Inflammatory macrophage (primary cell): ENCODE measurements around the gene SH2D6.
A peak's percentile ranks its signal among the peaks of the same experiment; 100 is the strongest.
"Not testable (repeated sequence)": the region's sequence is repeated elsewhere in the genome, so short reads cannot be mapped to it uniquely, and the experiment has no call there.

Experiments used
- DNase-seq, 2 donors: peaks; one replicate each; pipeline ENCODE4 v3.0.0-alpha.2; 2020 to 2022

The SH2D6 gene

GRCh38 chr2:85422072-85422457, 3.6 kb downstream of the SH2D6 start:
- no peak for DNase-seq

GRCh38 chr2:85423525-85423924, 5.0 kb downstream of the SH2D6 start:
- DNase-seq = no peak

GRCh38 chr2:85425588-85425987, 7.1 kb downstream of the SH2D6 start:
- no peak for DNase-seq

GRCh38 chr2:85427300-85427835, 8.9 kb downstream of the SH2D6 start:
- DNase-seq = peak in 1 of 2 donors; percentile 48

- peak; percentile 86 to 89 for DNase-seq
These were observed 9.9 kb downstream of the SH2D6 start for GRCh38 chr2:85428343-85428881.

- DNase-seq = no peak
These were observed 10.9 kb downstream of the SH2D6 start for GRCh38 chr2:85429213-85429923.

- DNase-seq = no peak
These were observed 11.4 kb downstream of the SH2D6 start for GRCh38 chr2:85429924-85430289.

GRCh38 chr2:85430752-85431569, 12.4 kb downstream of the SH2D6 start:
- DNase-seq = no peak

GRCh38 chr2:85431570-85432205, 13.2 kb downstream of the SH2D6 start:
- DNase-seq = no peak

- no peak for DNase-seq
These were observed 15.1 kb downstream of the SH2D6 start for GRCh38 chr2:85433511-85434089.

GRCh38 chr2:85434696-85435095, 16.2 kb downstream of the SH2D6 start:
- DNase-seq = peak in 1 of 2 donors; percentile 49

GRCh38 chr2:85435220-85435958, 16.9 kb downstream of the SH2D6 start:
- DNase-seq = no peak

- DNase-seq = no peak
These were observed 17.7 kb downstream of the SH2D6 start for GRCh38 chr2:85435981-85436835.

- DNase-seq = no peak
These were observed 18.4 kb downstream of the SH2D6 start for GRCh38 chr2:85436836-85437487.

GRCh38 chr2:85437488-85438200, 19.1 kb downstream of the SH2D6 start:
- peak; percentile 92 to 96 for DNase-seq

- peak; percentile 38 to 53 for DNase-seq
These were observed 19.9 kb downstream of the SH2D6 start for GRCh38 chr2:85438201-85439024.

- no peak for DNase-seq
These were observed 20.5 kb downstream of the SH2D6 start for GRCh38 chr2:85439025-85439472.

- not testable (repeated sequence) for DNase-seq
These were observed 21.1 kb downstream of the SH2D6 start for GRCh38 chr2:85439569-85439968.

- no peak for DNase-seq
These were observed 21.5 kb downstream of the SH2D6 start for GRCh38 chr2:85439986-85440385.
